AG20443 (cell line): ENCODE results near the gene HOXA4.

ENCODE experiments used
- DNase-seq: peaks from one replicate; pipeline ENCODE4 v3.0.0; 2012; ENCODE audit warnings: low spot score, mixed read lengths

The HOXA4 gene

DNA sequence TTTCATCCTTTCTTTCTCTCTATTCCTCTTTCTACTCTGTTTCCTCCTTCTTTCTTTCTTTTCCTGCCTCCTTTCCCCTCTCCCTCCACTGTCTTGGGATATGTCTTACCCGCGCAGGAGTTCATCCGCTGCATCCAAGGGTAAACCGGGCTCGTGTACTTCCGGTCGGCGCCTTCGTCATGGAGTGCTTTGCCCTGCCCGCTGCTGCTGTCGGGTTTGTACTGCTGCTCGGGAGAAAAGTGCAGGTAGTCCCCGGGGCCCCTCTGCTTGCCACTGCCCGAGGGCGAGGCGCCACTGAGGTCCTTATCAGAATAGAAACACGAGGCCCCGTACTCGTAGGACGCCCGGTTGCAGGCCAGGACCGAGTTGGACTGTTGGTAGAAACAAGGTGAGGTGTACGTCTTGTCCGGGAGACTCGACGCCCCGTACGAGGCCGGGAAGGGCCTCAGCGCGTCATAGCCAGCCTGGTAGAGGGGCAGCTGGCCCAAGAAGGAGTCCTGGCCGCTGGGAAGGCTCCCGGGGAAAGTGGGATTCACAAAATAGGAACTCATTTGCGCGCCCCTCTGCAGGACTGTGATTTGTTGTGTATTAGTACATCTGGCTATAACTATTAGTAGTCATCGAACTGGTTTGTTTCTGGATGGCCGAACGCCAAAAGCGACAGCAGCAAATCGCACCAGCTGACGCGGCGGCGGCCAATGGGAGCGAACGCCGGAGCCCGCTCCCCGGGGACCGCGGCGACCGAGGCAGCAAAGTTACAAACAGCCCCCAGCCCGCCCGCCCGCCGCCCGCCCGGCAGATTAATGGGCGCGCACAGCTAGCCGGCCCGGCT is 16.9 kb upstream of the HOXA4 start, which contains the start of gene HOXA6:
Gene HOXA6 (minus strand): TSS at position 576 of the 832 bp plus-strand sequence. CDS start 25 bp downstream, at position 551.
- peak; percentile 75 for DNase-seq

GRCh38 chr7:27146491-27147198 is 16.1 kb upstream of the HOXA4 start:
- no peak for DNase-seq

DNA sequence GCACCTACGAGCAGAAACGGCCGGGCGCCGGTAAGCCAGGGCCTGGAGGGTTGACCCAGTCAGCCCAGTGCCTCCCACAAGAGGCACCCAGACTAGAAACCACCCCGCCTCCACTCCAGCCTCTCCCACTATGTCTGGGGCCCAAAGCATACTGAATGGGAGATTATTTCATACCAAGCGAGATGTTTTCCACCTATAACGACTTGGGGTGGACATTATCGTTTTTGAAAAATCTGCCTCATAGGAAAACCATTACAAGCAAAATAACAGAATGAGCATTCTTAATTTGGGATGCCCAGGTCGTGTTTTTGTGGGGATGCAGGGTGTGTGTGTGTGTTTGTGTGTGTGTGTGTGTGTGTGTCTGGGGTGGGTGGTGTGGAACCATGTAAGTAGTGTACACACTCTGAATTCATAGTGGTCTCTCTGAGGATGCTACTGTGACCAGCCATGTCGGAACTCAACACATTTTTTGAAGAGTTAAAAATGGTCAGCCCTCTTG is 15.4 kb upstream of the HOXA4 start:
- no peak for DNase-seq

GRCh38 chr7:27145165-27145913 is 14.8 kb upstream of the HOXA4 start:
- DNase-seq = no peak

DNA sequence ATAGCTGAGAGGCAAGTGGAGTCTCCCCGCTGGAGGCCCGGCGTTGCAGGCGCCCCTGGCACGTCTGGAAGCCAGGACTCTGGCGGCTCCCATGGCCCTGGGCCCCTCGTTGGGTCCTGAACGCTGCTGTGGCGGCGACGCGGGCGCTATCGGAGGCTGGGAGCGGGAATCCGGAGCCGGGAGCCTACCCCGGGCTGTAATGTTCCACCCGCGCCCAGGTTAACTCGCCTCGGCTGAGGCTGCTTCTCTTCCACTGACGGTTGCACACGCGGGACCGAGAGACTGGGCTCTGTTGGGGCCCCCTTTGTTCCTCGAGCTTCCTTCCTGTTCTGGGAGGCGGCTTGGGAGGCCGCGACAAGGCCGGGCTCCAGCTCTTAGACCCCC is 14.2 kb upstream of the HOXA4 start:
- DNase-seq = no peak

DNA sequence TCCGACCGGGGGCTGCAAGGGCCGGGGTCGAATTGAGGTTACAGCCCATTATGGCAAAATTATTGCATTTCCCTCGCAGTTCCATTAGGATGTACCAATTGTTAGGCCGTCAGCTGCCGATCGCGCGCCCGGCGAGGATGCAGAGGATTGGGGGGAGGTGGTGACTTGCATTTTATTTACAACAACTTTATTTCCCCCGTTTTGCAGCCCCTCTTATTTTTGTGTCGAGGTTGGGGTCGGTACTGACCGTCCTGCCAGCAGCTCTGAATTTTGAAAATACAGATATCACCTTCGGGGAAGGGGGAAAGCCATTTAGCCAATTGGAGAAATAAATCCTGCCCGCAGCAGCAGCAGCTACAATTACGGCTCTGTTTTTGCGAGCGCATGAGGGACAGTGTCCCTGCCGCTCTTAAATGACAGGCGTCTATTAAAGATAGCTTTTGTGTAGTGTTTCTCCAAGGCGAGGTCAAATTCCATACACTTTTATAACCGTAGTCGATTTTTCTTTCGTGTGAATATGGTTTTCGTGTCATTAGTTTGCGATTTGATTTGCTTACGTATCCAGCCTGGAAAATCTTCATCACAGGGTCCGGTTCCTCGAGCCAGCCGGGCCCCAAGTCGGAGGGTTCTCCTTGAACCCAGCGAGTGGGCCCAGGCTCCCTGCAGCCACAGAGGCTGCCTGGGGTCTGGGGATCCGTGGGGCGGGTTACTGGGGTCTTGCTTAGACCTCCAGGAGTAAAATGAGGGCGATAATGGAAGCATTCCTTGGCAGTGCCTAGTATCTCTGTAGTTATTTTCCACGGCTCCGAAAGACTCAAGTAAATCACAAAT is 13.6 kb upstream of the HOXA4 start:
- DNase-seq = no peak

GRCh38 chr7:27143023-27143949 is 12.7 kb upstream of the HOXA4 start, which contains the start of gene HOXA5:
Gene HOXA5, minus strand, starts transcription at chr7:27143681. Its CDS starts 74 bp downstream, at chr7:27143607.
- no peak for DNase-seq

DNA sequence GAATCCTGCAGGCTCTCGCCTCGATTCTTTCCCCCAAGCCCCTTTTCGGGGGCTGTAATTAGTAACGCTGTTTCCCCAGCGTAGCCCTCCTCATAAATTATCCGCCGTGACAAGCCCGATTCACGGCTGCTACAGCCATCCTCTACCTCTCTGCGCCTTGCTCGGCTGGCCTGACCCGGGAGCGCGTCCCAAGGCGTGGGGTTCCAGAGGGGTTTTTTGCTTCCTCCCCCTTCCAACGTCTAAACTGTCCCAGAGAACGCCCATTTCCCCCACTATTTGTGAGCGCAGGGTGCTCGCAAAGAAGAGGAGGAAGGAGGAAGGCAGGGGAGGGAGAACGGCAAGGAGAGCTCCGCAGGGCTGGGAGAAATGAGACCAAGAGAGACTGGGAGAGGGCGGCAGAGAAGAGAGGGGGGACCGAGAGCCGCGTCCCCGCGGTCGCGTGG is 12.0 kb upstream of the HOXA4 start:
- DNase-seq = no peak

DNA sequence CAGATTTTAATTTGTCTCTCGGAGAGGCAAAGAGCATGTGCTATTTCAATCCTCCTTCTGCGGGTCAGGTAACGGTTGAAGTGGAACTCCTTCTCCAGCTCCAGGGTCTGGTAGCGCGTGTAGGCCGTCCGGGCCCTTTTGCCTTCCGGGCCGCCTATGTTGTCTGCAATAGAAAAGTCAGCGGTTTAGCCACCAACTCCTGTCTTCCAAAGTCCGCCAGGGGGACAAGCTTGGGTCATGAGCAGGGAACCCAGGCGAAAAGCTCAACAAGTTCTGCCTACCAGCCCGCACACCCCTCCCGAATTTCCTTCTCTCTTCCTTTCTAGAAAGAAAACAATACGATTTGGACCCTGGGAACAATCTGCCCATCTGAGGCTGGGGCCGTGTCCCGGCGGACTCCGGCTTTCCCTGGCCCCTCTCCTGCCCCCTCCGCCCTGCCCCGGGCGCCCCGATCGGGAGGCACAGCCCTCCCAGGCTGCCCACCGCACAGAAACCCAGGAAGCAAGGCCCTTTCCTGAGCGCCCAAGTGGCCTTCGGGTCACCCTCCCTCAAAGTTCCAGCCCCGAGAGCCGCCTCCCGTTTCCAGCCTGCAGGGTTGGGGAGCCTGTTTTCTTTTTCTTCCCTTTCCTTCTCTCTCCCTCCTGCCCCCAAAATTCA is 11.5 kb upstream of the HOXA4 start:
- no peak for DNase-seq

DNA sequence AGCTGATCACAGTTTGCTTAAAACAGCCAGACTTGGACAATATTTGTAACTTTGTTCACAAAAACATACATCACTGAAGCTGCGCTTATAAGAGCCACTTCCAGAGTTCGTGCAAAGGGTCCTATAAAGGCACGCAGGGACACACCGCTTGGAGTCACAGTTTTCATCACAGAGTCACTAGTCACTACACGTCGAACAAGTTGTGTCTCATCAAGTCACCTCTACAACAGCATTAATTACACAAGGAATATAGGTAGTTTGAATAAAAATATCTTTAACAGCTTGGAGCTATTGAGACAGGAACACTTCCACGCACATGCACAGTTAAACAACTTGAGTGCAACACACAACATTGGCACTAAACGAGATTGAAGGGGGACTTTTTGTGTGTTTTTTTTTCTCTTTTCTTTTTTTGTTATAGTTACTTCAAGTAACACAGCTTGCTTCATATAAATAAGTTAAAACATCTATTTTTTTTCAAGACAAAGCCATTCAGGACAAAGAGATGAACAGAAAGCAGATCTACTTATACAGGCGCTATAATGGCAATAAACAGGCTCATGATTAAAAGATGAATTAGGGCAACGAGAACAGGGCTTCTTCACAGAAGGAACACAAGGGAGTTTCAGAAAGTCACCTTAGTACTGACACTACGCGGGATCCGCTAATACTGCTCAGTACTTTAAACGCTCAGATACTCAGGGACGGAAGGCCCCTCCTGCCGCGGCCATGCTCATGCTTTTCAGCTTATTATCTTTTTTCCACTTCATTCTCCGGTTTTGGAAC is 10.8 kb upstream of the HOXA4 start:
- DNase-seq = no peak

DNA sequence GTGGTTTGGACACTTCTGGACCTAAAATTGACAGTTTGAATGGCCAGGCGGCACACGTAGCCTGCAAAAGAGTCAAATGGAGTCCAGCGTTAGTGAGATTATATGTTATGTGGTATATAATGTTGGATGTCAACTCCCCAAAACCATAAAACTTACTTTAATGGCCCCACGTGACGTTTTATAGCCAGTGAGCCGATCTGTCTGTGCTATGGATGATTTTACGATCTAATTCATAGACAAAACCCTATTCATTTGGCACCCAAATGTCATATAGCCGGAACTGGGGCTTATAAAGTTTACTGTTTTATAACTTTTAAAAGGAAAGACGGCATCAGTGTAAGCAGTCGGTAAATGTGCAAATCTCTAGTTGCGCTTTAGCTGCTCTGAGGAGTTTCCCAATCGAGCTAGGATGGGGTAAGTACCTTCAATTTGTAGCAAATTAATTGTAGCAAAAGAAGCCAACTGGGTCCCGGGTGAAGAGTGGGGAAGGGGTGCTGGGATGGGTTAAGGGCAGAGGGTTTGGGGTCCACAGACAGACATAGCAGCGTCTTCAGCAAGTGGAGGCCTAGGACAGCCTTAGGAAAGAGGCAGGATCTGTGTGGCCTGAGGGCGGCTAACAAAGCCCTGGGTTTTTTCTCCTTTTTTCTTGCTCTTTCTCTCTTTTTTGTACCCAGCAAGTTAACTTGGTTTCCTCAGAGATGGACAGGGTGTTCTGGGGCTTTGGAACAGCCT is 9.7 kb upstream of the HOXA4 start:
- DNase-seq = no peak

- DNase-seq = no peak
These were observed 9.0 kb upstream of the HOXA4 start for GRCh38 chr7:27139334-27140125.

DNA sequence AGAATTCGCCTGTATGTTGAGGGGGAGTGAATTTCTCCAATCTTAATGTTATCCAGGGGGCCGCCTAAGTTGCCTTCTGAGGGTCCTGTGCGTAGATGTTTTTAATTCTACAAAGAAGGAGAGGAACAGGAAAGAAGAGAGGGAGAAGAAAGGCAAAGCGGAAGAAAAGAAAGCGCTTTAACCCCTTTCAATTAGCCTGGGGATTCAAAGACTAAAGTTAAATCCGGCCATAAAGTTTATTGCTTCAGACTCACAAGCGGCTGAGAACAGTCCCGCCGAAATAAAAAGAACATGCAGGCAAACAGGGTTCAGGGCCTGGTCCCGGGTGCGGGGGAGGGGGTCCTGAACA is 8.4 kb upstream of the HOXA4 start:
- no peak for DNase-seq

DNA sequence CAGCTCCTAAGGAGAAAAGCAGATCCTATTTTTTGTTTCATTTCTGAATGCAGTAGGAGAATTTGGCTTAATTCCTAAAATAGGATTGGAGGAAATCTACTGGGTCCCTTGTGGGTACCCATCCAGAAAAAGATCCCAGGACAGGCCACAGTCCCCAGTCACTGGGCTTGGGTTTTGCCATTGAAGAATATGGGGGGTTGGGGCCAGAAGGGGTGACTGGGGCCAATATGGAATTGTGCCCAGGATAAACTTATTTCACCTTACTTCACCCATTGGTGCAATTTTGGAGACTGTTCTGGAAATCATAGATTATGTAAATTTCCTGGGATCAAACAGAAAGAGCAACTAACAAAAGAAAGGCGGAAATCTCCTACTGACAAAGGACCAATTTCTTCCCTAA is 7.9 kb upstream of the HOXA4 start:
- no peak for DNase-seq

- DNase-seq = no peak
These were observed 7.2 kb upstream of the HOXA4 start for GRCh38 chr7:27137640-27138315.

DNA sequence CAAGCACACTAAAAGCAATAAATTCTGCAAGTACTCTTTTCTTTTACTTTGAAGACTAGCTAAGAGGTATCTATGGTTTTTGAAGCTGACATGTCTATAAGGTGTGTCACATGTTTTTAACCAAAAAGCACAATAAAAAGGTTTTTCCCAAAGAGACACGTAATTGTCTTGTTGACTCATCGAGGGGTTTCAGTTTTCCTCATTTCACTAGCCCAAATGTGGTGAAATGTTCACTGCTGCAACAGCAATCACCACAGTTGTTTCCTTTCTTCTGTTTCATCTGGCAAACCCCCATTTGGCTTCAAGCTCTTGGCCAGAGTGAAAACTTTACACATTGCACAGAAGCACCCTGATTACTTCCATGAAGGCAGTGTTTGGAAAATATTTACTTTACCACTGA is 3.8 kb upstream of the HOXA4 start:
- DNase-seq = peak; percentile 85
